Dedifferentiated amniotic fluid mesenchymal stem cell (primary cell): ENCODE data around the gene THRB.
A peak's percentile ranks its signal among the peaks of the same experiment; 100 is the strongest.

Experiments
- DNase-seq: peaks from one replicate; pipeline ENCODE4 v3.0.0-alpha.2; 2016; ENCODE audit errors: extremely low spot score

THRB gene

DNA sequence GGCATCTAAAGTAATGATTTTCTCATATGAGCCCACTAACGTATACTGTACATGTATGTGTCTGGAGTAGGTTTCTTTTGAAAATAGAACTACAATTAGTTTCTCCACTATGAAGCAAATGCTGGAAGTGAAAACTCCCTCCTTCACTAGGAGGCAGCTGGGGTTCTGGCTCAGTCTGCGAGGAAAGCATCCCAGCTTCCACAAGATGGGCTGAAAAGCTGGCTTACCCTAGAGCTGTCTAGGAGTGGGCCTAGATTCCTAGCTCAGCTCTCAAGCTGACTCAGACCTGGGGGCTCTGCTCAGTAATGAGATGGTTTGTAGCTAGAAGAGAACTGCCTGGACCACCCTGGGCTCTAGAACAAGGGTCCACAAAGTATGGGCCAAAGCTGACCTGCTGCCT lies 268.3 kb downstream of the THRB start:
- DNase-seq, result no peak

DNA sequence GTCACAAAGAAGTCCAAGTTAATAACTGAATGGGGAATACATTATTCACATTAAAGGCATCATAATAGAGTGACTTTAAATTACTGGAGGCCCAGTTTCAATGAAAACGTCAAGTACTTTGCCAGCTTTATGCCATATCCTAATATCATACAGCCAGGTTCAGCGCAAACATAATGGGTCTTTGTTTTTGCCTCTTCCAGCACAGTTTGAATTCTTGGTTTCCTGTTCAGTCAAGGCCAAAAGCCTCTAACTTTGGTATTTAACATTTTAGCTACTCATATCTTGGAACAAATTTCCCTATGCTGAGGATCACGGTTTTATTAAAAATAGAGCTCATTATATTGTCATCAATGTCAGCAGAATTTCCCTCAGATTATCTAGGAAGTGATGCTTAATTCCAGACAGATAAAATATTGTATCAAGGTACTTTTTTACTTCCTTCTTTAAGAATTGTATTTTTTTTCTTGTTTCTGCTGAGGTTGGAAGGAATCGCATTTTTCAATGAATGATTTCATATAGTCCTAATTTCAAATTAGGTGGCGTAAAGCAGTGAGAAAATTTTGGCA lies 269.2 kb downstream of the THRB start:
- DNase-seq, result no peak

DNA sequence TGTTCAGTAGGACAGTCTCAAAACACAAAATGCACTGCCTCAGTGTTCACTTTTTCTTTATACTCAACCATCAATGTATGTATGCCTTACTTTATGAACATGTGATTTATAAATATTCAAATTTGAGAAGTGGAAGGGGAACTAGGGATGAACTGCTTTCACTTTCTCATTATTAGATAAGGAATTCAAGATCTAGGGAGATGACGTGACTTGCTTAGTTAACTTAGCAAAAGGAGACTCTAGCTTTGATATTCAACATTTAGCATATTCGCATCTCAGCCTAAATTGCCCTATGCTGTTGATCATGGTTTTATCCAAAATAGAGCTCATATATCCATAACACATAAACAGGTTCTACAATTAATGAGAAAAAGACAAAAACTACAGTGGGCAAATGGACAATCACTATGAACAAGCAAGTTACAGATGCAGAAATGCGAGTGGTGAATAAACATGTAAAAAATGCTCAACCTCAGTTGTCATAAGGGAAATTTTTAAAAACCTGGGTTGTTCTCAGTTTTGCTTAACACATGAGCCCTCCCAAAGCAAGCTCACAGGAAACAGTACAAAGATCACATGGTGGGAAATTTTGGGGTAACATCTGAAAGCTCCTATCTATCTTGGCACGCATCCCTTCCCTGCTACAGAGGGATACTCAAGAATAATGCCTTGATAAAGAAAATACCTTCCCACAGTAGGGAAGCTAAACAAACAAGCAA lies 269.8 kb downstream of the THRB start:
- DNase-seq, result no peak

DNA sequence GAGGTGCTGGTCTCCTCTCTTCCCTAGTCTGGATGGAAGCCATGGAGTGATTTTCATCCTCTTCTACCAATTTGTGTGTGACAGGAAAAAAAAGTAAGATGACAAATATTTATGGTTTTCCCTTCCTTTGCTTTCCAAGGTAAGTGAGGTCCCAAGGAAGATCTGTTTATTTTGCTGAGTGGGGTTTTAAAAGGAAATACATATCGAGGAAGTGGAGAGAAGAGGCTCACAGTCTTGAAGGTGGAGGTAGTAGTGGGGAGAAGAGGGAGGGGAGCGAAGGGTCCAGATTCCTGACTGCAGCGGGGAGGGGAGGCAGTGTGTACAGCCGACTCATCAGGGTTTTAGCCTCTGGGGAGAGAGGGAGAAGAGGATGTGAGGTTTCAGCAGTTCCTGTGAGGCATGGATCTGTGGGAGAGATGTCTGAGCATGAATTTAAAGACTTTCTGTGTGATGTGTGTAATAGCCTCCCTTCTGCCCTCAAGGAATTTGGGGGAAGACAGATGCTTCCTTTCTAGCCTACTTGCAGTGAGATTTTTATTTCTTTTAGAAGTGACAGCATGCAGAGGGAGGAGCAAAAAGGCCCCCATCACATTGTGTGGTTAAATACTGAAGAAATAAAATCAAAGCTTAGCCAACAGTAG lies 272.4 kb downstream of the THRB start:
- no peak for DNase-seq

DNA sequence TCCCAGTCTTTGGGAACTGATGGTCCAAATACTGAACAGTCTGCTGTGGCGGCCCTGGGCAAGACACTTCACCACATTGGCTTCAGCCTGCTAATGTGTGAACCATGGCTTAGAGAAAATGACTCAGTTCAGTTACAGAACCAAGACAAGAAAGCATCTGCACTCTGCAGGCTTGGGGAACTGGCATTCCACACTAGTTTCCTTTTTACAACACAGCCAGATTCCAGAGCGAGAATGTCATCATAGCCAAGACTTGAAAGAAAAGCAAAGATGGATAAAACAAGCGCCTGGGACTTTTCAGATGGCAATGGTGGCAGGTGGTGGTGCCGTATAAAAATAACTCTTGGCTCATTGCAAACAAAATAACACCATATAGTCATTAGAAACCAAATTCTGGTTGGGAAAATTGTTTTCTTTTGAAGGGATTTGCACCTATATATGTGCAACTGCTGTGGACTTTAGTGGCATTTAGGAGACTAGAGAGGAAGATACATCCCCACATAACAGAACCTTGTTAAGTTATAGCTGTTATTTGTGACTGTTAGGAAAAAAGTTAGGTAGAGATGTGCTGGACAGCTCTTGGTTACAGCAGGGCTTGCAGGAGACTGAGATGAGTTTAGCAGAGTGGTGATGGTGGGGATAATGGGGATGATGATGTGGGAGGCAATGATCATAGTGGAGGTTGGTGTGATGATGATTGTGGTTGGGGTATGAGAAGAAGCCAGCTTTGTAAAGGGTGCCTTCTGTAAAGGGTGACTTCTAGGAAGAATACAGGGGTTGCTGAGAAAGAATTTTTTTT lies 273.6 kb downstream of the THRB start:
- DNase-seq, result peak; percentile 95

DNA sequence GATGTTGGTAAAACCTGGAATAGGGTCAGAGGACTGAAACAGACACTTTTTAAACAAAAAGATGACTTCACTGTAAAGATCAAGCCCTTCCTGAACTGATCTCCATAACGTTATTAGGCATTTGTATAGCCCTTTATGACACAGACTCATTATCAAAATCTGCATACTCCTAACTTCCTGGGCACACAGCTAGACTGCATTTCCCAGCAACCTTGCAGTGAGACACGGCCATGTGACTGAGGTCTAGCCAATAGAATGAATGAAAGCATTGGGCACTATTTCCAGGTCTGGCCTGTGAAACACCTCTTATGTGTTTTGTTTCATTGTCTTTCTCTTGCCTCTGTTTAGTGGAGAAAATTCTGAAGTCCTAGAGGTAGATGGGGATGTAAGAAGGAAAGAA lies 279.1 kb downstream of the THRB start:
- no peak for DNase-seq

DNA sequence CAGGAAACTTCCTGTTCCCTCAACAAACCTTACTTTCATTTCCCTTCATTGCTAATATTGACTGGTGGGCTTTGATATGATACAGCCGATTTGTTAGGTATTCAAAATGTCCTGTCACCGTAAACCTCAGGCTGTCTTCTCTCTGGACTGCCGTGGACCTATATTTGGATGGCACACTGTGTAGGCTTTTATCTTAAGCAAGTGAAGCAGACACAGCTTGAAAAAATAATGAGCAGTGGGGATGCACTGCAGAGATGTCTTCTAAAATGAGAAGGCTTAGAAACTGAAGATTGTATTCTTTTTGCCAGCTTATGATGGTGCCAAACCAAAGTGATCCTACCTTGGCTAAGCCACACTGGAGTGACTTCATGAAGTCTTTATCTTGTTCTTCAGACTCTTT lies 283.3 kb downstream of the THRB start:
- no peak for DNase-seq

DNA sequence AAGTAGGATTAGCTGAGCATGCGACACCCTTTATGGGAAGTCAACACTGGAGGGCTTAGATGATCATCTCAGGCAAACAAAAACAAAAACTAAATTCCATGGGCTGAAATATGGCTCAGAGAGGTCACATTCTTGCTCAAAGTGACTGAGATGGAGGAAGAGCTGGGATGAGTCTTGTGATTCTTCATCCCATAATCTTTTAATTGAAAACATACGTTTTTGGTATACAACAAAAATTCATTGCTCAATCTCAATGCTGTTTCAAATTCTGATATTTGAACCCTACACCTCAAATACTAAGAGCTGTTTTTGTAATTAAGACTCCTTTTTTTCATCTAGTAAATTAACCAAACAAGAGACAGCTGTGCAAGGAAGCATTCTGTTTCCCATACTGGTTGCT lies 292.6 kb downstream of the THRB start:
- no peak for DNase-seq

DNA sequence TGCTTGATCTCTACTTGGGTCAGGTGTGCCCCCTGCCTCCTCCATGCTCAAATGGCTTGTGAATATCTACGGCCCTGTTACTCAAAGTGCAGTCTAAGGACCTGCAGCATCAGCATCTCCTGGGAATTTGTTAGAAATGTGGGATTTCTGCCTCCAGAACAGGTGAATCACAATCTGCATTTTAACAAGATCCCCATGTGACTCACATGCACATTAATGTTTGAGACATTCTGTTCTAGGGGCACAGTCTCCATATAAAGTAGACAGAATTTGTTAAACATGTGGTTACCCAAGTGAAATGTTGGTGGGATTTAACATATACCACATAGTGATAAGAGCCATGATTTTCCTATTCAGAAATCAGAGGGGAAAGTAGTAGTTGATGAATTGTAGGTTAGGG lies 293.3 kb downstream of the THRB start:
- DNase-seq, result no peak

DNA sequence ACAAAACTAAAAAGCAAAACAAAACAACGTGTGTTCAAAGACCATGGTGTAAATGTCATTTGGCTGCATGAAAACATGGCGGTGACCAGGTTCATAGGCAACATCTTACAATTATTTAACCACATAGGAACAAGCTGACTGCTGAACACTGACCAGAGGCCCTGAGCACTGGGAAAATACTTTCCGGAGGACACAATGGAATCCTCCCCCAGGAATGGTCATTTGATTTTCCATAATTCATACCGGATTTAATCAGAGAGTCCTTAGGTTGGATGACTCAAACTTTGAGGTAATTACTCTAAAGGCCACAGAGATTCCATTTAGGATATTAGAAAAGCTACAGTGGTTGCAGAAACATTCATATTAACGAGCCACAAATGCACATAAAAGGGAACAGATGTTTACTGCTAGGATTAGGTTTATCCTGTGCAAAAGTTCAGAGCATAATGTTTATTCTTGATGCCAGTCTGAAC lies 294.8 kb downstream of the THRB start:
- peak; percentile 50 for DNase-seq

DNA sequence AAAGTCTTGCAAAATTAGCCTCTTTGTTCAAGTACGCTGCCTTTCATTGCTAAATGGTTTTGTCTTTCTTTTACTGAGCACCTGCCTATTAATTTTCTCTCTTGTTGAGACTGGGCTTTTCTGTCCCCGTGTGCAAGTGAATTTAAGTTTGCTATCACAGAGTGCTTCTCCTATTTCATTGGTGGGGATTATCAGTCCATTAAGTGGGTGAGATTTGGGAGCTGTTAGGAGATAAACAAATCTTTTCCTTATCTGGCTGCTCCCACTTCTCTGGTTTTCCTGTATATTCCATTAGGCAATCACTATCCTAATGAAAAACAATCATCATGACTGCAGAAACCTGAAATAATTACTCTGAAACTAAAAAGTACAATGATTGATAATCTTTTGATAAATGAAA lies 295.4 kb downstream of the THRB start:
- DNase-seq, result no peak

DNA sequence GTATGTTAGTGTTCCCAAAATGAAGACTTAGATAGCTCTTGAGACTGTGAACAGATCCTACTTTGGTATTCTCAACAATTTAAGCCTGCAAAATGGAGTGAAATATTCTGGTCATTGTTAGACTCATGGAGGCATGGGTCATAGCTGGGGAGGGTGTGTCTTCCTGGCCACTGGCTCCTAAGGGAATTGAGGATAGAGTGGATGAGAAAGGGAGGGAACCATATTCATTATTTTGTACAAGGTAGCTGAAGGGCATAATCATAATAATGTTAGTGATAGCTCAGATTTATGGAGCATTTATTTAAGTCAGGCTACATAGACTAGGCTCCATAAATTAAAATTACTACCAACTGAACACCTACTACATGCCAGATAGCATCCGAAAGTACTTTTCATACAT lies 295.9 kb downstream of the THRB start:
- DNase-seq, result no peak

DNA sequence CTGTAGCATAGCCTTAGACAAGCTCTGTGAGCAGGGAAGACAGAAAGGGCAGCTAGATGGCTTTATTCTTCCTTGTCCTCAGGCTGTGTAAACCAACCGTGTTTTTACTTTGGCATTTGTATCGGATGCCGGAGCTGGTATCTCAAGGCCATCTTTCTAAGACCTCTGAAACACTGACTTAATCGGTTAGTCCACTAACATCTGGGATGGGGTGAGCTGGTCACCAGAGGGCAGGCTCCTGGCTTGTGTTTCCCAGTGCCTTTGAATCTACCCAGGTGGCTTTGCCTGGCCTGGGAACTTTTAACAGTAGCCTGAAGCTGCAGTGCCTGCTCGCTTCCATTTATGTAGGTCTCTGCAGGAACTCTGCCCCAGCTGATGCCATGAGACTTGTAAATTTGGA lies 296.8 kb downstream of the THRB start:
- DNase-seq, result no peak

DNA sequence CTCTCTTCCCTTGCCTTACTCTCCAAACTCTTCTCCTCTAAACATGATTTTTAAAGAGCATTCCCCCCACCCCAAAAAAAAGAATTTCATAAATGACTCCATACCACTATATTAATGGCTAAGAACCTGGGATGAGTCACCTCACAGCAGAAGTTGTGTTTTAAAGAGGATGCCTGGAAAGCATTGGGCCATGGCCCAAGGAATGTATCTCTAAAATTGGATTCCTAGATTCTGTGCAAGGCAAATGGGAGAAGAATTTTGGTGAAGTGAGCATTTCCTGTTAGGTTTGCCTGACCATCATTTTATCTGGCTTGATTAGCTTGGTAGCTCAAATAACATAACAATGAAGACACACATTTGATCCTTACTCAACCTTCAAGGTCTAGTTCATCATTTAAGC lies 298.1 kb downstream of the THRB start:
- DNase-seq, result peak; percentile 34

DNA sequence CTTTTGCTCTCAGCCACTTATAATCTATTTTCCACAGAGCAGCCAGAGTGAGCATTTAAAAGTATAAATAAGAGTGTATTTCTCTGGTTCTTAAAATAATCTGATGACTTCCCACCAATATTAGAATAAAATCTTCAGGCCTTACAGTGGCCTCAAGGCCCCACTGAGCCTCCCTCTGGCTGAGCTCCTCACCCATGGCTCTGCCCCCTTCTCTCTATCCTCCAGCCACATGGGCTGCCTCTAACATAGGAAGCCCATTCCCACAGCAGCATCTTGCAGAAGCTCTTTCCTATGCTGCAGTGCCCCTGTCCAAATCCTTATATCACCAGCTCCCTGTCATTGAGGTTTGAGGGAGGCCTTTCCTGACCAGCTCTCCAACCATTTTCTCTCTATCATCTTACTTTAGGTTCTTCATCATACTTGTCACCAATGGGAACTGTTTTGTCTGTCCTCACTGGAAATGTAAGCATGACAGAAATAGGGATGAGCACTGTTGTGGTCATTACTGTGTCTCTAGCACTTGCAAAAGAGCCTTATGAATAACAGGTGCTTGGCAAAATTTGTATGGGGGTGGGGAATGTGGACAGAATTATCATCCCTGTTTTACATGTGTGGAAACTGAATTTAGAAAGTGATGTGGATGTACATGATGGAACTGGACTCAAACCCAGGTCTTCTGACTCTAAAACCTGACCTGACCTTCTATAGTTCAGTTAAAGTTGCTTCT lies 299.0 kb downstream of the THRB start:
- DNase-seq, result no peak

DNA sequence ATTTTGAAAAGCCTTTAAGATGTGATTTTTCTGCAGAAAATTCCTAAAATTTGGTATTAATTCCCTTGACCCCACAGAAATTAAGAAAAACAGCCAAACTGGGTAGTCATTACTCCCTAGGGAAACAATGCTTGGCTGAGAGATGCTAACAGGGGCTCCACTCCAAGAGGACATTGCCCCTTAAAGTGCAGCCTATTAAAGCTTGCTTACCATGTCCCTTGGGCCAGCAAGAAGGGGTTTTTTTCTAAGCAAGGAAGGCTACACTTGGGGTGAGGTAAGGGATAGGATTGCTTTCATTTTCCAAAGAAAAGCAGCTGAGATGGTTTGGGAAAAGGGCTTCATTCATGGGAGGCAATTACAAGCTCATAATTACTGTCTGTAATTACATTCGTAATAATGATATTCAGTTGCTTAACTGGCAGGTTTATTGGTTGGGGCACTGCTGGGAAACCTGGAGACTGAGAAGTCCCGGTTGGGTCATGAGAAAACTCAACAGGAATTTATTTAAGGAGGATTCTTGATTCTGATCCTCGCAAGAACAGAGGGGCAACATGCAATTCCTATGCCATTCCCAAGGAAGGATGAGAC lies 302.1 kb downstream of the THRB start:
- DNase-seq, result no peak

DNA sequence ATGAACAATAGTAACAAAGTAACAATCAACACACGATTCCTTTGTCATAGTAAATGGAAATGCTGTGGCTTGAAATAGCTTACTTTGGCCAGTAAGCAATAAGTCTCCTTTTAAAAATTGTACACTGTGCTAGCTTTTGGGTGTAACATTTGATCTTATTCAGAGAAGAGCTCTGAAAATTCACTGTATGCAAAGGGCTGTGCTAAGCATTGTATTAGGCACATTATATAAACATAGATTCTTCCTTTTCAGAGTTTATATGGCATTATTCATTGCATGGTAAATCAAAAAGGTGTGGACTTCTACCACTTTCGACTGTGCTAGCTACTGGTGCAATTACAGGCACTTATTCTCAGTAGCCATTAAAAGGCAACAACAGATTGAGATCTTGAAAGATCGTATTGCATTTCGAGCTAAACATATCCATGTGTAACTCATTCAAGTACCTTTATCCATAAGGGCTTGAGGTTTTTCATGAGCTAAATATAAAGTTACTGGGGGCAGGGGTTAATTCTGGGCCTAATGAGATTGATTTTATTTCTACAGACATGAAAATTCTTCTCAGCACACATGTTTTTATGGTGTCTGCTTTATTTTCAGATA lies 302.7 kb downstream of the THRB start:
- DNase-seq, result no peak

DNA sequence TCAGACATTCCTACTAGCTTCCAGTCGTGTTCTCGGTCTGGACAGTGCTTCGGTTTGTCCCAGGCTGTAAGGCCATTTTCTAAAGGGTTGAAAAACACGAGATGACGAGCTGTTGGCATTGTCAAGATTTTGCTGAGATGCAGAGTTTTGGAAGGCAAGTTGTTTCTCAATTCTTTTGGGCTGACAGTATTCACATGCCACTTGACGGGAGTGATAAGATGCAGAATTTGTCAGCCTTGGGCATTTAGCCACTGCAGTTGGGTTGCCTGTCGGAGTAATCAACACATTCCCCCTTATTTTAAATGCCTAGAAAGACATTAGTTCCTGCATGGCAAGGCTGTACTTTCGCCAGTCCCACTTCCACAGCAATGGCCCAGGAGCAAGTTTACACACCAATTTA lies 304.4 kb downstream of the THRB start:
- no peak for DNase-seq

DNA sequence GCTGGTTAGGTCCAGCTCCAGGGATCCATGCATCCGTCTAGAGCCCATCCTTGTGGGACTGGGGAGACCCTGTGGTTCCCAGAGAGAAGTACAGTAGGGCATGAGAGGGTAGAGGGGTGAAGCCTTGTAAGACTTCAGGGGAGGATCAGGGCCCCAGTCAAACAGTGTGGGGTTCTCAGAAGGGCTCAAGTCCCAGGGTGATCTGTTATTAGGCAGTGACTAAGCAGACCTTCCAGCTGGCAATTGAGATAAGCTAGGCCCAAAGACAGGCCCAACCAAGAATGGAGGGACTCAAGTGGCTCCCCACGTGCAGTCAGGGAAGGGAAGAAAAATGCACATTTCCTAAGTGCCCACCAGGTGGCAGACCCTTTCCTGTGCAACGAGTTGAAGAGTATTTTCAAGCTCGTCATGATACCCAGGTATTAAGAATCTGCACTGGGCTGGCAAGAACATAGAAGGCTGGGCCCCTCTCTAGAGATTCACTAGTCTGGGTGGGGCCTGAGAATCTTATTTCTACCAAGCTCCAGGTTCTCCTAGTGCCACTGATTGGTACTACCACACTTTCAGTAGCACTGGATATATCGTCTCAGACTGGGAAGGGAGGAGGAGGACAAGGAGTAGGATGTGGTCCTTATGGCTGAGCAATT lies 308.8 kb downstream of the THRB start:
- peak; percentile 27 for DNase-seq

DNA sequence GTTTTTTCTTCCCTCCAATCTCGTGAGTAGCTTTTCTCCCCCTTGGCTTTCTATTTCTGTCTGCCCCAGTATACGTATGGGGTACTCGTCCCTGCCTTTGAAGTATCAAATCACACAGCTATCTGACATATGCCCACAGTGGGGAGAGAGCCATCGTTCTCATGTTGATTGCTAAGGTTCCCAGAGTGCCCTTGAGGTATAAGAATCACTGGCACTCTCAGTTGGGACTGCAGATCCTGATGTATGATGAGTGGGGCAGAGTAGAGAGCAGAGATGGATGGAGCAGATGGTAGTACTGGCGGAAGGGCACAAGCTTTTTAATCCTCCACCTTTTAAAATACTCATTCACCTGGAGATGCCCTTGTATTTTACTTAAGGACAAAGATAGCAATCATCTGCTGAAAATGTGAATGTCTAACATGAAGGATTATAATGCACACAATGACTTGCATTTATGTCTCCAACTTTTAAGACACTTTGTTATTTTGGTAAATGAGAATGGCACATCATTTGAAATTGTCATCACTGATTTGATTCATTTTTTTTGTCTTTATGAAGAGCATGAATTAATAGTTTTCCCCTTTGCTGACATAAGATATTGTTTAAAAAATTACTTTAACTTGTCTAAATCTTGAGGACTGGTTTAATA lies 310.0 kb downstream of the THRB start:
- no peak for DNase-seq
